ENCODE measurements around the gene GRIFIN. TPM values are rescaled to one million over a fixed set of nuclear protein-coding genes. Genes with fewer than 3 reads are reported as not detected.

Gene GRIFIN
- polyA plus RNA-seq, 5 donors, result 0.37 TPM; not detected in 4

DNA sequence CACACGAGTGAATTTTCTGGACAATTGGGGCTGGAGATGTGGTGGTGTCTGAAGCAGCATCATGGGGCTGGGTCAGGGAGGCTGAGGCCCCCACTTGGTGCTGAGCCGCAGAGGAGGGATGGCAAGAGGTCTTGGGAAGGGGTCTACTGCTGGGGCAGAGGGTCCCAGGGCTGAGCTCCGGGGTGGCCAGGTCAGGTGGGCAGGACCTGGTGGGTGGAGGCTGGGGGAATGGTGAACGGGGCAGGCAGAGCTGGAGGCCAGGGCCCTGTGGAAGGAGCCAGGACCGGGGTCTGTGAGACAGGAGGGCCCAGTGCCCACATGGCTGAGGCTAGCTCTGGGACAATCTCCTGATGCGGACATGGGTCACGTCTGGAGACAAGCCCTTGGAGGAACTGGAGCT, 23.0 kb upstream of the GRIFIN start:
- no peak for DNase-seq

DNA sequence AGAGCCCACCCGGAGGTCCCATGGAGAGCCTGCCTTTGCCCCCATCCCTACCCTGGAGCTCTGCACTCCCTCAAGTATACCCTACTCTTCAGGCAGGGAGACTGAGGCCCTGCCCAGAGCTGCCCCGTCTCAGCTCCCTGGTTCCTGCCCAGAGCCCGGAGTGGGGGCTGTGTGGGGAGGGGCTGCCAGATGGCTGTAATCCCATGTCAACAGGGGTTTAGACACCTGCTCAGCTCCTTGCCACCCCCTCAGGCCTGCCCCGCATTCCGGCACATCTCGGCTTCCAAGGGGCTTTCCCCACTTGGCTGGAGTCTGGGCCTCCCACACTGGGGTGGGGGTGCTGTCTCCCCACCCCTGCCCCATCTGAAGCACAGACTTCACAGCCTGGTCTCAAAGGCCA, 22.5 kb upstream of the GRIFIN start:
- no peak for DNase-seq

DNA sequence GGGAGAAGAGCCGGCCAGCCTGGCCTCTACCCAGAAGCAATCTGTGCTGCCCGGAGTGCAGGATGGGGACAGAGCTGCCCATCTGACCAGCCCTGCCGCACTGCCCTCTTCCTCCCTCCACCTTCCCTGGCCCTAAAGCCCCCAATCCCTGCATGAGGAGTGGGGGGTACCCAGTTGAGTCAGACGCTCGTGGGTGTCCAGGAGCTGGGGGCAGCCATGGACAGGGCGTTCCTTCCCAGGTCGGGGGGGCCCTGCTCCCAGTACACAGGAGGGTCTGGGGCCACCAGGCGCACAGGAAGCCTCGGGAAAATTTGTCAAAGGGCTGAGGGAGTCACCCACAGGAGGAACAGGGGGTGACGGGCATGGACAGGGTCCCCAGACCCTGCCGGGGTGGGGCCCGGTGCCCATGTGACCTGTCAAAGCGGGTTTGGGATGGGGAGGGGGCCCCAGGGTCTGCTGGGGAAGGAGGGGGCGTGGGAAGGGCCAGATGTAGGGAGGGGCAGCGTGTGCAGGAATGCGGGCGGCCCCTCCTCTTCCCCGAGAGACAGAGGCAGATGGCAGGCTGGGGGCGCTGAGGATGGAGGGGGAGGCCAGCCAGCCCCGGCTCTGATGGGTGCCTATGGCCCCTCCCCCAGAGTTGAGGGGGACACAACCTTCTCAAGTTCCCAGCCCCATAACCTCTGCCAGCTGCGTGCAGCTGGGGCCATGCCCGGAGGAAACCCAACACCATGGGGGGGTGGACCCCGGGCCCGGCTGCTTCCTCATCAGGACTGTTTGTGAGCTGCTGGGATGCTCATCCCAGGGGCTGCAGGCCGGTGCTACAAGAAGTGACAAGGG, 21.5 kb upstream of the GRIFIN start:
- DNase-seq, result peak; percentile 70 to 73

- no peak for DNase-seq
These were observed 20.9 kb upstream of the GRIFIN start for GRCh38 chr7:2497065-2497464.

- no peak for DNase-seq
These were observed 20.2 kb upstream of the GRIFIN start for GRCh38 chr7:2496375-2496774.

DNA sequence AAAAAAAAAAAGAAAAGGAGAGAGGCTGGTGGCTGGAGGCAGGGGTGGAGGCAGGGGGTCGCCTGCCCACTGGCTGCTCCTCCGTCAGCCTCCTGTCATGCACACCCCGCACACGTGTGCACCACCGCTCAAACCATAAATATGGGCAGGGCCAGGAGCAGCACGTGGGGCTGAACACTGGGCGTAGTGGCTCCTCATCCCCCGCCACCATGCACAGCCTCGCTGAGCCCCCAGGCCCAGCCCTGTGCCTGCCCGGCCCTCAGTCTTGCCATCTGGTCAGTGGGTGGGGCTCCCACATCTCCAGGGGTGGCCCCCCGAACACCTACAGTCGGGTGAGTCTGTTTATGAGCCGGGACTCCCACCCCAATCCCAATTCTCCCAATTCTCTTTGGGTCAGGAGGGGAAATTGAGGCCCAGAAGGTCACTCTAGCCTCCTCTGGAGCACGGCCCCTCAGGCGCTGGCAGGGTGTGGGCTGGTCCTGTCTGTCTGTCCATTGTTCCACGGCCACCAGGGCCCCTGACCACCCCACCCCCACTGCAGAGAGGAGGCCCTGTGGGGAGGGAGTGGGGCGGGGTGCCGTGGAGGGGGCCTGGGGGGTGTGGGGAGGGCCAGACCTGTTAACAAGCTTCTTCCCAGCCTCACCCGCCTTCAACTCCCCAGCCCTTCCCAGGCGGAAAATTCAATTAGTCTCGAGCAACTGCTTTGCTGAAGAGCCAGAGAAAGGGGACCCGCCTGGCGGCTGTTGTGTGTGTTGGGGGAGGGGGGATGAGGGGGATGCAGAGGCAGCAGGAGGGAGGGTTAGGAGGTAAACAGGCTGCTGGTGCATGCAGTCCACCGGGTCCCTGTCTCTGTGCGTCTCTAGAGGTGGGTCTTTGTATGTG, 19.5 kb upstream of the GRIFIN start:
- DNase-seq, result no peak

DNA sequence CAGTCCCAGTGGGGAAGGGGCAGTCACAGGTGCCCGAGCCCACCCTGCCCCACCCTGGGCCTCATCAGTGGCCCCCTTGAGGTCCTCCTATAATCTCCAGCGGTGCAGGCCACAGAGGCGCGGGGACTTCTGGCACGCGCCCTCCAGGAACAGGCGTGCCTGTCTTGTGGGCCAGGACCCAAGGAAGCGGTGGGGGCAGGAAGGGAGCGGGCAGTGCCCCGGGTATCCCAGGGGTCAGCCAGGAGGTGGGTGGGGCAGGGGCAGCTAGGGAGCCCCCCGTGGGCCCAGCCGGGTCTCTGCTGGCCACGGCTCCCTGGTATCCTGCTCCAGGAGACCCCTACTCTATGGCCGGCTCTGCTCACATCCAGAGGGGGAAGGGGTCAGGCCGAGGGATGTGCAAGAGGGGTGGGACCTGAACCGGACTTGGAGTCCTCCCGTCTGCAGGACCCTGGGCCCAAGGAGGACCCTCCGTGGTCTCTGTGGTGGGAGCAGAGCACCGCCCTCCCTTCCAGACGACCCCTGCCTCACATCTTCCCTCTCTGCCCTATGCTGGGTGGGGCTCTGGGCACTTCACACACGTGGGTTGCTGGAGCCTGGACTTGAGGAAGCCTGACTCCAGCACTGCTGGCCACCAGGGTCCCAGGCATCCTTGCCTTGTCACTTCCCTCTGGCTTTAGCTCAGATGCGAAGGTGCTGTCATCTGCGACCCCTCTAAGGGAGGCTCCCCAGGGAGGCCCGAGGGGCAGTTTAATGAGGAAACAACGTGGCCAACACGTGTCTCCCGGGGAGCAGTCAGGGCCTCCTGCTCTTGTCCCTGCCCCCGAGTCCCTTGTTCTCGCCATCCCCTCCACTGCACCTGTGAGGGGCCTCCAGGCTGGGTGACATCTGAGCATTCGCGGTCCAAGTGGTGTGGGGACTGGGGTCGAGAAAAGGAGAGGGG, 18.3 kb upstream of the GRIFIN start:
- DNase-seq, result no peak

- DNase-seq, result no peak
These were observed 17.3 kb upstream of the GRIFIN start for GRCh38 chr7:2493205-2494164.

GRCh38 chr7:2492038-2492437, 15.8 kb upstream of the GRIFIN start:
- no peak for DNase-seq

DNA sequence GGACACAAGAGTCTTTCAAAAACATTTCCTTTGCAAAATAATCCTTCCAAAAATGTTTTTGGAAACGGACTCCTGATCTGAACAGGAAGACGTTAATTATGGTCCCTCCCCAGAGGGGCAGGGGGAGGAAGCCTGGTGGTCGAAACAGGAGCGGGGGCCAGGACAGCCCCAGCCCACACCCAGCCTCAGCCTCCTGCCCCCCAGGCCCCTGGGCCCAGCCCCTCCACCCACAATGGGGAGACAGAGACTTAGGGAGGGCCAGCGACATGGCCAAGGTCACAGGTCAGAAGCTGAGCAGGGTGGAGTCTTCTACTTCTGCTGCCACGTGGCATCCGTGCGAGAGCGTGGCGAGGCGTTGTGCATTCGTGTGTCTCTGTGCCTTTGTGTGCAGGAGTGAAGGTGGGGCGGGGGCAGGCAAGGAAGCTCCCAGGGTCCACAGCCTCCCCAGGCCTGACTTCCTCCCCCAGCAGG, 14.0 kb upstream of the GRIFIN start:
- no peak for DNase-seq

DNA sequence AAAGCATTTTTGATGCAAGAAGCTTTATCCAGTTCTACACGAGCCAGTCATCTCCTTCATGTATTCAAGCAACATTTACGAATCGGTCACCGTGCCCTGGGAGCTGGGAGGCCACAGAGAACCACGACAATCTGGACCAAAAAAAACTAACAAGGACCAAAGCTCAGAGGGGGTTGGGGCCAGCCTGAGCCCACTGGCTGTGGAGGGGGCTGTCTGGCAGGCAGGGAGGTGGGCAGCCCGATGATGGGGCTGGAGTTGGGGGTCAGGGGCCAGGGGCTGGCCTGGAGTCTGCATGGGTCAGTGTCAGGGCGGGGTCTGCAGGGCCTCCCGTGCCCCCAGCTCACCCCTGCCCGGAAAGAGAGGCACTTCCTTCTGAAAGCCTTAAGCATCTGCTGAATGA, 12.5 kb upstream of the GRIFIN start:
- no peak for DNase-seq

GRCh38 chr7:2488272-2488645, 12.1 kb upstream of the GRIFIN start:
- DNase-seq, result no peak

DNA sequence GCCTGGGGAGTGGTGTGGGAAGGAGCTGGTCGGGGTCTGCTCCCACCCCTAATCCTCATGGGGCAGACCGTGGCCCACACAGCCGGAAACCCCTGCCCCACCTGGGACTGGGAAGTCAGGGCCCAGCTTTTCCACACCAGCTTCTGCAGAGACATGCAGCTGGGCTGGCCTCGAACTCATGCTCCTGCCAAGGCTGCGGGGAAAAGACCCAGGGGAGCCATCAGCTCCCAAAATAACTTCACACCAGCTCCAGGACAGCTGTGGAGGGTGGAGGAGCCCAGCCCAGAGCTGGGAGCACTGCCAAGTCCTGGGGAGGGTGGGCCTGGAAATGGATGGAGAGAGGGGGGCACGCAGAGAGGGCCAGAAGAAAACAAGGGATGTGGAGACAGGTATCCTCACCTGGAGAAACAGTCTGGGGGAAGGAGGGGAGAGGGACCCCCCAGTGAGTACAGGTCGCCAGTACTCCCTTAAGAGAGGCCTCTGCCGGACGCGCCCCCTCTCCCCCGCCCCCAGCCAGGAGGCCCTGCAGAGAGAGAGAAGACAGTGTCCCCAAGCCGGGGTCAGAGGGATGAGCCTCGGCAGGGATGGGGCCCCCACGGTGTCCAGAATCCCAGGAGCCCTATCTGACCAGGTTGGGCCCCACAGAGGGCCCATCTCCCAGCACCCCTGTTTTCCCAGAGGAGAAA, 11.5 kb upstream of the GRIFIN start:
- DNase-seq, result no peak

GRCh38 chr7:2484868-2485267, 8.7 kb upstream of the GRIFIN start:
- DNase-seq, result no peak

GRCh38 chr7:2483494-2483893, 7.3 kb upstream of the GRIFIN start:
- no peak for DNase-seq

DNA sequence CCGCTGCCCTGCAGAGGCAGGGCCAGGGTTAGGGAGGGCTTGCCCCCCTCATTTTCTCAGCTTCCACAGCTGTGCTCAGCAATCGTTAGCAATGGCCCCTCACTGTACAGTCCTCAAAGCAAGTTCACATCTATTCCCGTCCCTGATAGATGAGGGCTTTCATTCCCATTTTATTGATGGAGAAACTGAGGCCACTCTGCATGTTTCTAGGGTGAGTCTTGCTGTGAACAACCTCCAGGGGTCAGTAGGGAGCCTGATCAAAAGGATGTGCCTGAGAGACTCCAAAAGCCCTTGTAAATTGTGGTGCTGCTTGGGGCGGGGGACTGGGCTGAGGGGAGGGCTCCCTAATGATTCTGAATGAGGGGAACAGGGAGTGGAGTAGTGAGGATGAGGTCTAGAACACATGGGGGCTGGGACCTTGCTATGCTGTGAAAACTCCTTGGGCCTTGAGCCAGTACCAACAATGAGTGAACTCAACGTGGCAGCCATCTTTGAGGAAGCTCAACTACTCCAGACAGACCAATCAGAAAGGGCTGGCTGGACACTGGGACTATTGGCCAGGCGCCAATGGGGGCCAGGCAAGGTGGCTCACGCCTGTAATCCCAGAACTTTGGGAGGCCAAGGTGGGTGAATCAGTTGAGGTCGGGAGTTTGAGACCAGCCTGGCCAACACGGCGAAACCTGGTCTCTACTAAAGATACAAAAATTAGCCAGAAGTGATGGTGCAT, 6.7 kb upstream of the GRIFIN start:
- DNase-seq, result no peak

DNA sequence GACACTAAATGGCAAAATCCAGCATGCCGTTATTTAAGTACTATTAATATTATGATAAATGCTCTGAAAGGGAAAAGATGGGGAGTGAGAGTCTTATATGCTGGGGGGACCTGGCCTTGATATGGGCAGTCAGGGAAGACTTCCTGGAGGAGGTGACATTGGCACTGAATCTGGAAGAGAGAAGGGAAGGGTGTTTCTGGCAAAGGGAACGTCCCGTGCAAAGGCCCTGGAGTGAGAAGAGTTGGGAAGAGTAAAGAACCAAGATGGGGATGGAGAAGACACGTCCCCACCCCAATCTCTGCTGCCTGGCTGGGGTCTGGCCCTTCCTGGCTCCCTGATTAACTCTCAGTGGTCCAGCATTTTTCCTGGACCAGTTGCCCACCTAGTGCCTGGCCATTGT, 5.0 kb upstream of the GRIFIN start:
- DNase-seq, result no peak

GRCh38 chr7:2480070-2480408, 3.8 kb upstream of the GRIFIN start:
- DNase-seq, result no peak
